ENCODE measurements around the gene LLGL1.

GRCh38 chr17:18258356-18259038 is 33.1 kb downstream of the LLGL1 start, which contains the start of gene FLII:
- TF ChIP-seq CTCF (IDR thresholded peaks at IDR 0.05) (peak in 1 of 6 experiments; percentile 2), POLR2A (IDR thresholded peaks at IDR 0.05) (peak in 2 of 4 donors; percentile 71 to 82)

Measured in esophagus squamous epithelium (tissue), 4 donors.